HG03432 (cell line): ENCODE data around the gene MYO7B.

ENCODE experiments used
- ATAC-seq: cut with Tn5 transposase; IDR thresholded peaks from one replicate; pipeline ENCODE4 v1.9.1; 2021; ENCODE audit warnings: mild to moderate bottlenecking, moderate library complexity; ENCODE audit not compliant: unreplicated experiment

The MYO7B gene

GRCh38 chr2:127607399-127607908, 72.0 kb downstream of the MYO7B start:
- ATAC-seq: no peak

DNA sequence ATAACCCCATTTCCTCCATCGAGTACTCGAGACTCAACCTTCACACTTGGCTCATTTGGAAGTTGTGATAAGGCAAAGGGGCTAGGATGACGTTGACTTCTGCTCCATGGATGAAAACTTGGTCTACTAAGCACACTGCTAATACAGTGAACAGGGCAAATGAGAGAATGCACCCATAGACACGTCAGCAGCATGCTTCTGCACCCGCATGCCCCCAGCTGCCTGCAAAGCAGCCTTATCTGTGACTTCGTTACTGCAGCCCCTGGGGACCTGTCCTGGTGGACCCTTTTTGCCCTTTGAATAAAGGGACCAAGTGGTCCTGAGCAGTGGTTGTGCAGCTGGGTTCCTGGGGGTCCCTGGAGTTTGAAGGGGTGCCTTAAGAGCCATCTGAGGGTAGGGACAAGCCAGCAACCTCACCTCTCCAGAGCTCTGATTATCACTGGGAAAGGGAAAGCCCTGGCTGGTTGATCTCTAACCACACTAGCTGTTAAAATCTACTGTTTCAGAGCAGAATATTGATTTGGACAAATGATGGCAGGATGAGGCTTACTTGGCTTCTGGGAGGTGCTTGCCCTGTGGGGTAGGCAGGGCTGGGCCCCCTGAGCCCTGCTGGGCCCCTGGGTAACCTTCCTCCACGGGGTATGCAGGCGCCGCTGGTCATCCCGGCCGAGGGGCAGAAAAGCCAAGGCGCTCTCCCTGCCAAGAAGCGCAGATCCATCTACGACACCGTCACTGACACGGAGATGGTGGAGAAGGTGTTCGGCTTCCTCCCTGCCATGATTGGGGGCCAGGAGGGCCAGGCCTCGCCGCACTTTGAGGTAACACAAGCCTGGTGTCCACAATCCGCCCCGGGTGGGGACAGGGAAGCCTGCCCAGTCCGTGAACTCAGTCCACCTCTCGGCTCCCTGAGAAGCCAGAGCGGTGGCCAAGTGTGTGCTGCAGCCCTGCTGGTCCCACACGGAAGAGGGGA, 72.9 kb downstream of the MYO7B start:
- no peak for ATAC-seq

GRCh38 chr2:127609031-127609751, 73.7 kb downstream of the MYO7B start:
- ATAC-seq: no peak

GRCh38 chr2:127609818-127610217, 74.3 kb downstream of the MYO7B start:
- no peak for ATAC-seq

GRCh38 chr2:127610561-127610960, 75.1 kb downstream of the MYO7B start:
- no peak for ATAC-seq

- ATAC-seq: no peak
These were observed 75.8 kb downstream of the MYO7B start for GRCh38 chr2:127611076-127611925.

- no peak for ATAC-seq
These were observed 76.8 kb downstream of the MYO7B start for GRCh38 chr2:127612111-127612822.

DNA sequence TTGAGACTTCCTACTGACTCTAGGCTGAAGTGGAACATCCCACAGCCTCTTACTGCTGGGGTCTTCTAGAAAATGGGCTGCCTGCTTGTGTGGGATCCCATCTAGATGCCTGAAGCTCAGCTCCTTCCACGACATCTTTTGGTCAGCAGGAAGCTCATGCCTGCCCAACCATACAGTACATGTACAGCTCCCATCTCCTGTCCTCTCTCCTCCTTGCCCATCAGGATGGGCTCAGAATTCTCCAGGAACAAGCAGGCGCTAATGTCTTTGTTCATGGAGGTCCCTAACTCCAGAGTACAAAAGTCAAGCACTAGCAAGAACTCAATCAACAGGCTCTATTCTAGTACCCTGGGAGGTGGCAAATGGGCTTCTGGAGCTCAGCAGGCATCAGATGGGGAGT, 78.8 kb downstream of the MYO7B start:
- no peak for ATAC-seq

- no peak for ATAC-seq
These were observed 79.2 kb downstream of the MYO7B start for GRCh38 chr2:127614731-127615130.

- no peak for ATAC-seq
These were observed 80.2 kb downstream of the MYO7B start for GRCh38 chr2:127615511-127616166.

DNA sequence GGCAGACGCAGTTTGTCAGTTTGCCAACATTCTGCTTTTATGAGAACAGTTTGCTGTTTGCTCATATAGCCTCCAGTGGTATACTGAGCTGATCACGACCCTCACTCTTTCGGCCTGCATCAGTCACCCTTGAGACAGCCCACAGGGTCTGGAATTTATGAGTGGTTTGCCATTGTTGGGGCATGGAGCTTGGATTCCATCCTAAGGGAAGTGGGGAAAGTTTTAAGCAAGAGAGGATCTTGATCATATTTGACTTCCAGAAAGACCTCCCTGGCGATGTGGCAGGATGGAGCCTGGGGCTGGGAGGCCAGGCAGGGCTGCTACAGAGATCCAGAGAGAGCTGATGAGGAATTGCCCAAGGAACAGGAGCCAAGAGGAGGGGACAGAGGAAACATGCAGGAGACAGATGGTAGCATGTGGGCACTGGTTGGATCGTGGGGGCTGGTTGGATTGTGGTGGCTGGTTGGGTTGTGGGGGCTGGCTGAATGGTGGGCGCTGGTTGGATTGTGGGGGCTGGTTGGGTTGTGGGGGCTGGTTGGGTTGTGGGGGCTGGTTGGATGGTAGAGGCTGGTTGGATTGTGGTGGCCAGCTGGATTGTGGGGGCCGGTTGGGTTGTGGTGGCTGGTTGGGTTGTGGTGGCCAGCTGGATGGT, 83.2 kb downstream of the MYO7B start:
- ATAC-seq: no peak

DNA sequence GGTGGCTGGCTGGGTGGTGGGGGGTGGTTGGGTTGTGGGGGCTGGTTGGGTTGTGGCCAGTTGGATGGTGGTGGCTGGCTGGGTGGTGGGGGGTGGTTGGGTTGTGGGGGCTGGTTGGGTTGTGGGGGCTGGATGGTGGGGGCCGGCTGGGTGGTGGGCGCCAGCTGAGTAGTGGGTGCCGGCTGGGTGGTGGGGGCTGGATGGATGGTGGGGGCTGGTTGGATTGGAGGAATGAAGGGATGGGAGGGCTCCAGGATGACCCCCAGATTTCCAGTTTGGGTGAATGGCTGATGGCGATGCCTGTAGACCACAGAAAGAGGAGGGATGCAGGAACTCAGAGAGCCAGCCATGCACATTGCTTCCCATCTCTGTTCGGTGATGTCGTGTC, 83.7 kb downstream of the MYO7B start:
- ATAC-seq: no peak

GRCh38 chr2:127619877-127620705, 84.6 kb downstream of the MYO7B start:
- peak; percentile 71 for ATAC-seq

GRCh38 chr2:127620866-127621265, 85.4 kb downstream of the MYO7B start:
- ATAC-seq: no peak

DNA sequence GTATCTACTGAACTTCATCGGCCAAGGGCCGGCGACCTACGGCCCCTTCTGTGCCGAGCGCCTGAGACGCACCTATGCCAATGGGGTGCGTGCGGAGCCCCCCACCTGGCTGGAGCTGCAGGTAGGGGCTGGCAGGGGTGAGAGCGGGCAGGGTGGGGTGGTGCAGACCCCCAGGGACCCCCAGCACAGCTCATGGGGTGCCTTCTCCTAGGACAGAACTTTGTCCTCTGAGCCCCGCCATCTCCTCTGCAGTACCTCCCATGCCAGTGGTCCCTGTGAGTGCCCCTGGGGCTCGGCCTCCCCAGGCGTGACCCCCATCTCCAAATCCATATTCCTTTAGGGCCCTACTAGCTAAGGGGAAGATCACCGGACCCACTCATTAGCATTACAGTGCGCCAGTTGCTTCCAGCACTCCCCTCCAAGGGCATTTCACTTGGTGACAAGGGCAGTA, 86.5 kb downstream of the MYO7B start:
- no peak for ATAC-seq

- ATAC-seq: no peak
These were observed 87.3 kb downstream of the MYO7B start for GRCh38 chr2:127622561-127623387.
